Measurements from ENCODE around the gene TBC1D9B.
"Not testable (repeated sequence)": the region's sequence is repeated elsewhere in the genome, so short reads cannot be mapped to it uniquely, and the experiment has no call there.

TBC1D9B gene

GRCh38 chr5:179886190-179886911 lies 21.3 kb downstream of the TBC1D9B start:
- H3K4me3 ChIP-seq (ENCODE audit: low read depth, low read length): no peak overlapping the region

DNA sequence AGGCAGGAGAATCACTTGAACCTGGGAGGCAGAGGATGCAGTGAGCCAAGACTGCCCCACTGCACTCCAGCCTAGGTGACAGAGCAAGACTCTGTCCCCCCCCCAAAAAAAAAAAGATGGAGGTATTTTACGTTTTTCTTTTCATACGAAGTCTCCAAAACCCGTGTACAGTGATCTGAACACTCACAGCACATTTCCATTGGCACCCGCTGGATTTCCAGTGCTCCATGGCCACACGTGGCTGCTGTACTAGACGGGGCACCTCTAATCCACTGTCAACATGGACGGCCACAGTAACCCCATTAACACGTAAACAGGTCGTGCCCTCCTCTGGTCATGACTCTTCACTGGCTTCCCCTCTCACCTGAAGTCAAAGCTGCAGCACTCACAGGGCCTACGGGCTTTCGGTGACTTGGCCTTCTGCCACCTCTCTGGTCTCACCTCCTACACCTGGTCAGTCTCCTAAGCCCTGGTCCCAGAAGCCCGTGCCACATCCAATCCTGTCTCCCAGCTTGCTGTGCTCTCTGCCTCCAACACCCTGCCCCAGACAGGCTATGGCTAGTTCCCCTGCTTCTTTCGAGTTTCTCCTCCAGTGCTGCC lies 22.1 kb downstream of the TBC1D9B start:
- no peak overlapping the region for H3K4me3 ChIP-seq (ENCODE audit: low read depth, low read length)

GRCh38 chr5:179883163-179883562 lies 24.5 kb downstream of the TBC1D9B start:
- no peak overlapping the region for H3K4me3 ChIP-seq (ENCODE audit: low read depth, low read length)

GRCh38 chr5:179882338-179882737 lies 25.4 kb downstream of the TBC1D9B start:
- H3K4me3 ChIP-seq (ENCODE audit: low read depth, low read length): no peak overlapping the region

GRCh38 chr5:179880848-179881590 lies 26.7 kb downstream of the TBC1D9B start:
- H3K4me3 ChIP-seq (ENCODE audit: low read depth, low read length): no peak overlapping the region

DNA sequence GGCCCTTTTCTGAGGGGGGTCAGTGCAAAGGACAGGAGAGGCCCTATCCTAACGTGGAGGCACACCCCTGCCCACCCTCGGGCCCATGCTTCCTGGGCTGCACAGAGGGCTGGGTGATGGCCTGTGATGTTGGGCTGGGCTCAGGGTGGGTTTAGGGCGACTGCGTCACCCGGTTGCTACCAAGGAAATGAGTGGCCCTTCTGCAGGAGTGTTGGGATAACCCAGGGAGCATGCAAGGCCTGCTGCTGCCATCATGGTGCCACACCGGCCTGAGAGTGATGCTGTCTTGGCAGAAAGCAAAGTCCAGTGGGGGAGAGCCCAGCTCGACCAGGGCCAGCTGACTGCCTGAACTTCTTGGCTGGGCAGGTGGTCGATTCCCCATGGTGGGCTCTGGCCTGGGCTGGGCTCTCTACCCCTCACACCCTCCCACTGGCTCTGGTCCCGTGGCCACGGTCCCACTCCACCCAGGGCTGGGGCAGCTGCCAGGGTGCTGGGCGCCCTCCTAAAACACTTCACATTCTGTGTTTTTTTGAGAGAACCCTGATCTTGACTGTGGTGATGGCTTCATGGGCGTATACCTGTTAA lies 27.5 kb downstream of the TBC1D9B start:
- H3K4me3 ChIP-seq (ENCODE audit: low read depth, low read length): no peak overlapping the region

GRCh38 chr5:179879690-179880010 lies 28.0 kb downstream of the TBC1D9B start:
- no peak overlapping the region for H3K4me3 ChIP-seq (ENCODE audit: low read depth, low read length)

DNA sequence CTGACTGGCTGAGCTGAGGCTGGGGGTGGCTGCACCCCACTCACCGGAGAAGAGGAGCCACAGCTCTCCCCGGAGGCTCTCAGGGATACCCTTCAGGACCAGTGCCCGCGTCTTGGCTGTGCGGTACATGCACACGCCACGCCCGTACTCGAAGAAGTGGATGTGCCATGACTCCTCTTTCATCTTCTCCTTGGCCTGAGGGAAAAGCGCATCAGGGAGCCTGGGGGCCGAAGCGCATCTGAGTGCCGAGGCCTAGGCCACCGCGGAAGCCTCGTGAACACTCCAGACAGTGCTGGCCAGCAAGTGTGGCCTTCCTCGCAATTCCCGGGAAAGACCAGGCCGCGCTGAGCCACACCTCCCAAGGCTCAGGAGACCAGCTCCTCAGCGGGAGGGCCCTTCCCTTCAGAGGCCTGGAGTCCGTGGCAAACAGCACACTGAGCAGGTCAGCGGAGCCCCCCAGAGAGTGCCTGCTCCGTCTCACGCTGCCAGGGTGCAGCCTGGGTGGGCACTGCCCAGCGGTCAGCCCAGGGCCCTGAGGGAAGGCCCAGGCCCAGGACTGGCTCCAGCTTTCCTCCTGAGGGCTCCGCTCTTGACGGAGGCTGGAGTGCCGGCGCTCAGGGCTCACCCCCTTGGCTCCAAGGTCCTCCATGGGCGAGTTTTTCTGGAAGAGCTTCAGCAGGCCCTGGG lies 28.6 kb downstream of the TBC1D9B start:
- no peak overlapping the region for H3K4me3 ChIP-seq (ENCODE audit: low read depth, low read length)

DNA sequence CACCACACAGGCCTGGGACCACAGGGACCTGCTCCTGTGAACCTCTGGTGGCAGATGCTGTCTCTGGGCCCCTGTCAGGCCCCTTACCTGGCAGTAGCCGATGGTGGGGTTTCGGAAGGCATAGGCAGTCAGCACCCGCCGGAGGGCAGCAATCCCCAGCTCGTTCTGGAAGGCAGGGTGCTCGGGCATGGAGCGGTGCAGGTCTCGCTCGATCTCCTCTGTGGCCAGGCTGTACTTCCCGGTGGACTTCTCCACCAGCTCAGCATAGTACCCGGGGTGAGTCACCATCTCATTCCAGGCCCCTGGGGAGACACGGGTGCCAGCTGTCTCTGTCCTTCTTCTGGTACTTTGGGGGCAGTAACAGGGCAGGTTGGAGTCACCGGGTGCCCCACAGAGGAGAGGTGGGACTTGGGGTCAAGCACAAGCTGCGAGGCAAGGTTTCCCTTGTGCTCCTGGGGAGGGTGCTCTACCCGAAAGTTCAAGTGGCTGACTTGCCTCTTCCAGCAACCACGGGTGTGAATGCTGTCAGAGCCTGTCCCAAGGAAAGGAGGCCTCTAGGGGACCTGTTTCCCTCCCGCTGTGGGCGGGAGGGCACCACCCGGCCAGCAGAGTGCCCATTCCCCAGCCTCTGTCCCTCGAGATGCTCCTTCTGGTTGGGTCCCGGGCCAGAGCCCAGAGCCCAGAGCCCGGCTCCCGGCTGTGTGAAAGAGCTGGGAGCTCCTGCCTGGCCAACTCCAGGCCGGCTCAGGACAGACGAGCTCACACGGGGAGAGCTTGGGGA lies 29.3 kb downstream of the TBC1D9B start:
- no peak overlapping the region for H3K4me3 ChIP-seq (ENCODE audit: low read depth, low read length)

DNA sequence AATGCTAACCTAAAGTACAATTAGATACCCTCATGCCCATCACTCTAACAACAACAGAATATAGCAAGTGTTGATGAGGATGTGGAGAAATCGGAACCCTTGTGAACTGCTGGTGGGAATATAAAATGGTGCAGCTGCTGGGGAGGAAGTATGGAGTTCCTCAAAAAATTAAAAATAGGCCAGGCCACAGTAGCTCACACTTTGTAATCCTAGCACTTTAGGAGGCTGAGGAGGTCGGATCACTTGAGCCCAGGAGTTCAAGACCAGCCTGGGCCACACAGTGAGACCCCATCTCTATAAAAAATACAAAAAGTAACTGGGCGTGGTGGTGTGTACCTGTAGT lies 31.1 kb downstream of the TBC1D9B start:
- H3K4me3 ChIP-seq (ENCODE audit: low read depth, low read length): no peak overlapping the region

- no peak overlapping the region for H3K4me3 ChIP-seq (ENCODE audit: low read depth, low read length)
These were observed 31.7 kb downstream of the TBC1D9B start for GRCh38 chr5:179875741-179876609.

DNA sequence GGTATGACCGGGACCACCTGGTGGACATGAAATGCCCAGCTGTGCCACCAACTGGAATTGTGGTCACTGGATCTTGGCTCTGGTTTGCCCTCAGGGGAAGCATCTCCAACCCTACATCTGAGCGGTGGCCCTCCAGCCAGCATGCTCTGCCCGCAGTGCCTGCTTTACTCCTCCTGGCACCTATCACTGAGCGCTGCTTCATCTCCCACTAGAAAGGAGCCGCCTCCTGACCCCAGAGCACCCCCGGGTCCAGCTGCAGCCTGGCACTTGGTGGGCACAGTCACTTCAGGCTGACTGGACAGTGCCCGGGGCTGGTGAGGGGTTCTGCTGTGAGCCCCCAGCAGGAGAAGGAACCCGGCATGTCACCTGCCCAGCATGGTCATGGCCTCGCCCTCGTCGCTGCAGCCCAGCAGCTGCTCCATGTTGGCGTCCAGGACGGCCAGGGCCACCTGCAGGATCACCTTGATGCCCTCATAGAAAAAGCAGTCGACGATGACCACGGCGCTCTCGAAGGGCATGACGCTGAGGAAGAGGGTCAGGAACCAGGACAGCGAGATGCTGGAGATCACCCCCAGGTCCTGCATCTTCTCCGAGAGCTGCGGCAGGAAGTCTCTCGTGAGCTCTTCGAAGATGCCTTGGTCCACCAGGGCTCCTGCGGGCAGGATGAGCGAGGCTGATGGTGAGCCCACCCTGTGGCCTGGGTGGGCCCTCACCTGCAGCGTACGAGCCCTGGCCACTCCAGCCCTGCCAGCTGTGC lies 33.0 kb downstream of the TBC1D9B start:
- H3K4me3 ChIP-seq (ENCODE audit: low read depth, low read length): no peak overlapping the region

DNA sequence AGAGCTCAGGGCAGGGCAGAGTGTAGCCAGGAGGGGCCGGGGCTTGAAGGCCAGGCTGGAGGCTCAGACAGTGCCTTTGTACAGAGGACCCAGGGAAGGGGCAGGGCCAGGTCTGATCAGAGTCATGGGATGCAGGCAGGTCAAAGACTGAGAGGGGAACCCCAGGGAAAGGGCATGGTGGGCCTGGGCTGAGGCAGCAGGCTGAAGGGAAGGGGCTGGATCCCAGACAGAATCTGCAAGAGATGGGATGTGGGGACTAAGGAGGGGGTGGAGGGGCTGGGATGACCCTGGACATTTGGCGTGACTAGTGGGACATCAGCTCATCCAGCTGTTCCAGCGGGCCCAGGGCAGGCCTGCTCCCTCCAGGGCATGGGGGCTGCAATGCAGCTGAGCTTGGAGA lies 33.6 kb downstream of the TBC1D9B start:
- H3K4me3 ChIP-seq (ENCODE audit: low read depth, low read length): no peak overlapping the region

- no peak overlapping the region for H3K4me3 ChIP-seq (ENCODE audit: low read depth, low read length)
These were observed 34.0 kb downstream of the TBC1D9B start for GRCh38 chr5:179873588-179874110.

GRCh38 chr5:179872828-179873575 lies 34.7 kb downstream of the TBC1D9B start:
- no peak overlapping the region for H3K4me3 ChIP-seq (ENCODE audit: low read depth, low read length)

- no peak overlapping the region for H3K4me3 ChIP-seq (ENCODE audit: low read depth, low read length)
These were observed 35.5 kb downstream of the TBC1D9B start for GRCh38 chr5:179872055-179872827.

DNA sequence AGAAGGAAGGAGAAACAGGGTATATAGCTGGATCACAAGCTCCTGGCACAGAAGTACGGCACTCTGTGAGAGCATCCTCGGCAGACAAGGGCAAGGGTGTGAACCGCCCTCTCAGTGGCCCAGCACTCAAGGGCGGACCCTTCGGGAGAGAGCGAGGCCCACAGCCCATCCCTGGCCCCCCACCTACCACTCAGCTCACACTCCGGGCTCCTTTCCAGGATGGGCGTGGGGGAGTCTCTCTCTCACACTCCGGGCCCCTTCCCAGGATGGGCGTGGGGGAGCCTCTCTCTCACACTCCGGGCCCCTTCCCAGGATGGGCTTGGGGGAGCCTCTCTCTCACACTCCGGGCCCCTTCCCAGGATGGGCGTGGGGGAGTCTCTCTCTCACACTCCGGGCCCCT lies 36.2 kb downstream of the TBC1D9B start:
- H3K4me3 ChIP-seq (ENCODE audit: low read depth, low read length): not testable (repeated sequence)
